MCF 10A (cell line): ENCODE data around the gene SNAPIN. TPM values are rescaled to one million over a fixed set of nuclear protein-coding genes. Genes with fewer than 3 reads are reported as not detected.

Experiments
- BruUV-seq: library from RNA; stranded (reverse); fragments of 400-500 nt; replicated peaks from 2 replicates; lab custom pipeline; 2021; lab: Mats Ljungman, UMichigan
- CTCF ChIA-PET: fragments of 300-600 bp; sonication (Branson Sonifier 250); formaldehyde crosslinking; extraction: SDS; loops from one replicate; lab custom pipeline; 2021; ENCODE audit warnings: antibody characterized with exemption, inconsistent platforms; lab: Yijun Ruan, JAX
- POLR2A ChIA-PET: fragments of 300-600, 350-650 bp; sonication (Branson Sonifier 250); formaldehyde crosslinking; extraction: SDS; loops from one replicate; lab custom pipeline; 2020; ENCODE audit warnings: antibody characterized with exemption, inconsistent platforms; lab: Yijun Ruan, JAX
- DNase-seq: peaks from one replicate; pipeline ENCODE4 v3.0.0-alpha.2; 2018; ENCODE audit not compliant: unreplicated experiment
- H3K27ac Mint-ChIP-seq: one replicate; pipeline ENCODE4 v1.8.0; 2022; ENCODE audit warnings: mild to moderate bottlenecking, low read depth, mixed read lengths; ENCODE audit not compliant: unreplicated experiment
- H3K27me3 Mint-ChIP-seq: one replicate; pipeline ENCODE4 v1.8.0; 2022; ENCODE audit warnings: mixed read lengths; ENCODE audit not compliant: insufficient read depth, unreplicated experiment
- H3K36me3 Mint-ChIP-seq: one replicate; pipeline ENCODE4 v1.8.0; 2022; ENCODE audit warnings: mild to moderate bottlenecking, moderate library complexity, mixed read lengths; ENCODE audit not compliant: insufficient read depth, unreplicated experiment
- H3K4me1 Mint-ChIP-seq: one replicate; pipeline ENCODE4 v1.8.0; 2022; ENCODE audit warnings: mixed read lengths; ENCODE audit not compliant: insufficient read depth, unreplicated experiment
- H3K4me3 Mint-ChIP-seq: one replicate; pipeline ENCODE4 v1.8.0; 2022; ENCODE audit warnings: mild to moderate bottlenecking, moderate library complexity, mixed read lengths; ENCODE audit not compliant: unreplicated experiment
- H3K9me3 Mint-ChIP-seq: one replicate; pipeline ENCODE4 v1.8.0; 2022; ENCODE audit warnings: mixed read lengths; ENCODE audit not compliant: unreplicated experiment
- CTCF ChIP-seq: fragments of 200-600 bp; IDR thresholded peaks from one replicate; pipeline ENCODE4 v1.8.0; 2022; ENCODE audit warnings: antibody characterized with exemption, mild to moderate bottlenecking; ENCODE audit not compliant: unreplicated experiment
- intact Hi-C: fragments of 100-400 bp; cut with micrococcal nuclease; formaldehyde crosslinking; loops from 2 replicates; pipeline ENCODE4 v1.14.1; 2022
- total RNA-seq: library from RNA; stranded (reverse); gene quantifications from 2 replicates; pipeline ENCODE4 v1.2.3, GENCODE V29; 2022

The SNAPIN gene
- total RNA-seq, 1 experiment from 2014 or later, result 63.7 TPM

DNA sequence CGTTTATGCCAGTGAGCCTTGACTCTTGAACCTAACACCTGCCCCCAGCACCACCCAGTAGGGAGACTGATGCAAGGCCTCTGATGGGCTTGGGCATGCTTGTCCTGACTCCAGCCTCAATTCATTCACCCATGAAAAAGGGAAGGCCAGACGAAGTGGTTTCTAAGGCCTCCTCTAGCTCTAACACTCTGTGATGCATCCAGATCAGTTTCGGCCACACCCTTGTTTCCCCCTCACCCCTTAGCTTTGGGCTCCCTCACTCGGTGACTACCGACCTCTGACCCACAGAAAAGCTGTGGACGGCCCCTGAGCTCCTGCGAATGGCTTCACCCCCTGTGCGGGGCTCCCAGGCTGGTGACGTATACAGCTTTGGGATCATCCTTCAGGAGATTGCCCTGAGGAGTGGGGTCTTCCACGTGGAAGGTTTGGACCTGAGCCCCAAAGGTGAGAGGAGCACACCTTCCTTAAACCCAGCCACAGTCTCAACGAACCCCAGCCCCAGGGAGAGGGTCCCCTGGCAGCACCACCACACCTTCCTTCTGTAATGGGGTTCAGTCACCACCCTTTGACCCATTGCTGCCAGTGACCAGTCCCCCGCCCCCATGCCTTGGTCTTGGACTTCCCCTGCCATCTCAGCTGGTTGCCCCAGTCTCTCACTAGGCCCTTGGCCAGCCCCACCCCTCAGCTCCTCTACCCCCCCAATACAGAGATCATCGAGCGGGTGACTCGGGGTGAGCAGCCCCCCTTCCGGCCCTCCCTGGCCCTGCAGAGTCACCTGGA lies 29.0 kb downstream of the SNAPIN start:
- Mint-ChIP-seq H3K27me3 (peaks cover 14% of the 10 kb centered on the region), H3K4me1 (peaks cover 8% of the 10 kb centered on the region), H3K36me3 (no peaks in the 10 kb centered on the region), H3K4me3 (no peak overlapping the region), H3K9me3 (no peaks in the 10 kb centered on the region), H3K27ac (no peak overlapping the region)
- POLR2A ChIA-PET, result interaction anchor here (0.6 to 0.9 kb wide), 3 partner anchors 37 to 307 kb away, joined by 3 to 4 read pairs (median 3); partner anchors contain the start of gene CREB3L4
- CTCF ChIA-PET, result interaction anchor here (0.7 to 2.8 kb wide), 3 partner anchors 9 to 185 kb away, joined by 3 to 13 read pairs (median 4); partner anchors contain the start of gene NPR1
- no peak for TF ChIP-seq CTCF
- intact Hi-C loops, result no loop called here
- no TSS peak for BruUV-seq
- no peak for DNase-seq

DNA sequence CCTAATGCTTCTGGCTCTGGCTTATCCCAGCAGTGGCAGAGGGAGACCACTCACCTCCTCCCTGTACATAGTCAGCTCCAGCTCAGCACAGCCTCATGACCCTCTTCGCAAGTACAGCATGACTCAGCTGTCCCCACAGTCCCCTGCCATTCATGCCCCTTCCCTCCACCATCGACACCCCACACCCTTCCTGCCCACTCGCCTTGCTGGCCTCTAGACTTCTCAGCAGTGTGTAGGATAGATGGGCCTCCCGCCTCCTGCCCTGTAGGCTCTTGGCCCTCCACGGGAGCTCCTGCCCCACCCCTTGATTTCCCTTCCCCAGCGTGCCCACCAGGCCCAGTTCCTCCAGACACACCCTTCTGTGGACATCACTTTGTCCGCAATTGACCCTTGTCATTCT lies 29.8 kb downstream of the SNAPIN start:
- CTCF ChIA-PET, result interaction anchor here (0.7 to 2.8 kb wide), 3 partner anchors 10 to 186 kb away, joined by 3 to 13 read pairs (median 4); partner anchors contain the start of gene NPR1
- no peaks in the 10 kb centered on the region for H3K9me3 Mint-ChIP-seq
- no TSS peak for BruUV-seq

GRCh38 chr1:153688736-153689328 lies 30.3 kb downstream of the SNAPIN start:
- no TSS peak for BruUV-seq
- Mint-ChIP-seq H3K4me1 (peaks cover 5% of the 10 kb centered on the region), H3K9me3 (no peaks in the 10 kb centered on the region), H3K27ac (no peak overlapping the region), H3K4me3 (no peak overlapping the region), H3K36me3 (no peaks in the 10 kb centered on the region), H3K27me3 (peaks cover 14% of the 10 kb centered on the region)
- DNase-seq, result no peak
- POLR2A ChIA-PET, result interaction anchor here (0.6 to 0.9 kb wide), 3 partner anchors 14 to 35 kb away, joined by 3 read pairs; no protein-coding TSS in a partner anchor
- no peak for TF ChIP-seq CTCF
- intact Hi-C loops, result no loop called here
- CTCF ChIA-PET, result interaction anchor here (0.6 to 2.8 kb wide), 5 partner anchors 10 to 178 kb away, joined by 3 to 13 read pairs (median 4); partner anchors contain the start of genes INTS3, NPR1 and SLC27A3

More for the DNA sequence above, 29.8 kb downstream of the SNAPIN start:
- H3K4me3 Mint-ChIP-seq, result no peak overlapping the region
- H3K4me1 Mint-ChIP-seq, result peaks cover 8% of the 10 kb centered on the region
- peaks cover 14% of the 10 kb centered on the region for H3K27me3 Mint-ChIP-seq
- no peak for TF ChIP-seq CTCF
- no peak for DNase-seq
- H3K27ac Mint-ChIP-seq, result no peak overlapping the region
- intact Hi-C loops, result no loop called here
- H3K36me3 Mint-ChIP-seq, result no peaks in the 10 kb centered on the region
- POLR2A ChIA-PET, result interaction anchor here (0.6 to 0.9 kb wide), 3 partner anchors 14 to 36 kb away, joined by 3 read pairs; no protein-coding TSS in a partner anchor

- POLR2A ChIA-PET, result interaction anchor here (0.6 kb wide), 1 partner anchor 226 kb away, joined by 3 read pairs; no protein-coding TSS in a partner anchor
These were observed 35.0 kb downstream of the SNAPIN start for GRCh38 chr1:153693466-153693865.

More at GRCh38 chr1:153693466-153693865, 35.0 kb downstream of the SNAPIN start:
- CTCF ChIA-PET, result no interaction called here
- DNase-seq, result no peak
- no peak overlapping the region for H3K4me3 Mint-ChIP-seq
- H3K27ac Mint-ChIP-seq, result no peak overlapping the region
- no peaks in the 10 kb centered on the region for H3K9me3 Mint-ChIP-seq
- BruUV-seq, result no TSS peak
- peaks cover 11% of the 10 kb centered on the region for H3K4me1 Mint-ChIP-seq
- no peaks in the 10 kb centered on the region for H3K27me3 Mint-ChIP-seq
- H3K36me3 Mint-ChIP-seq, result no peaks in the 10 kb centered on the region
- TF ChIP-seq CTCF, result no peak
- intact Hi-C loops, result no loop called here
